Measurements from ENCODE around the gene KIAA1671. TPM values are rescaled to one million over a fixed set of nuclear protein-coding genes. Genes with fewer than 3 reads are reported as not detected.

KIAA1671 gene
- total RNA-seq, 1 donor from 2014 or later = 30.0 TPM

GRCh38 chr22:25143156-25144076 is 190.9 kb downstream of the KIAA1671 start:
- DNase-seq (ENCODE audit: low read depth, low spot score) = peak; percentile 32

GRCh38 chr22:25144522-25144921 is 192.0 kb downstream of the KIAA1671 start:
- no peak for DNase-seq (ENCODE audit: low read depth, low spot score)

- DNase-seq (ENCODE audit: low read depth, low spot score) = peak; percentile 70
Observed at GRCh38 chr22:25146307-25146706, 193.8 kb downstream of the KIAA1671 start.

DNA sequence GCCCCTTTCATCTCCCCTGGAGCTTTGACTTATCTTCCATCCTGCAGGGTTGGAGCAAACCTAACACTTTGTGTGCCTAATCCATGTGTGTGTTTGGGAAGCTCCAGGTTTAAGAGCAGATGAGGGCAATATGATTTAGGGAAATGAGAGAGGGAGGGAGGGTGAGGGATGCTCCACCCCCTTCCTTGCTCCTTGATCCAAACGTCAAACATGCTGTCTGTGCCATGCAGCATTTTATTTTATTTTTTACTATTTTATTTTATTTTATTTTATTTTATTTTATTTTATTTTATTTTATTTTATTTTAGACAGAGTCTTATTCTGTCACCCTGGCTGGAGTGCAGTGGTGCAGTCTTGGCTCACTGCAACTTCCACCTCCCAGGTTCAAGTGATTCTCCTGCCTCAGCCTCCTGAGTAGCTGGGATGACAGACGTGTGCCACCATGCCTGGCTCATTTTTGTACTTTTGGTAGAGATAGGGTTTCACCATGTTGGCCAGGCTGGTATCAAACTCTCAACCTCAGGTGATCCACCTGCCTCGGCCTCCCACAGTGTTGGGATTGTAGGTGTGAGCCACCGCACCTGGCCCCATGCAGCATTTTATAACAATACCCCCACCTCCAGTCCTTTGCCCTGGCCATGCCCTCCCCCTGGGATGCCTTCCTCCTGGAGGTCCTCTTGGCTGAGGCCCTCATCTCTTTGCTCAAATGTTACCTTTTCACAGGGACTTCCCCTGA is 194.6 kb downstream of the KIAA1671 start:
- DNase-seq (ENCODE audit: low read depth, low spot score) = no peak

DNA sequence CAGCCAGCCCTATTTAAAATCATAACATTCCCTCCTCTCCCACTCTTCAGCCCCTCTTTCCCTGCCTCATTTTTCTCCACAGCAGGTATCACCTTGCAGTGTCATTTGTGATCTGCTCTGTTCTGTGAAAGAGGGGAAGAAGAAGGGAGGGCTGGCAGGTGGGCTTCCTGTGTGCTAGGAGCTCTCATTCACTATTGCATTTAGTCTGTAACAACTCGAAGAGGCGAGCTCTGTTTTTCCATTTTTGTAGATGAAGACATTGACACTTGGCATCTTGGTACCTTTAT is 195.1 kb downstream of the KIAA1671 start:
- DNase-seq (ENCODE audit: low read depth, low spot score) = no peak

GRCh38 chr22:25148149-25148691 is 195.7 kb downstream of the KIAA1671 start:
- peak; percentile 35 for DNase-seq (ENCODE audit: low read depth, low spot score)

GRCh38 chr22:25149014-25149413 is 196.5 kb downstream of the KIAA1671 start:
- DNase-seq (ENCODE audit: low read depth, low spot score) = no peak

DNA sequence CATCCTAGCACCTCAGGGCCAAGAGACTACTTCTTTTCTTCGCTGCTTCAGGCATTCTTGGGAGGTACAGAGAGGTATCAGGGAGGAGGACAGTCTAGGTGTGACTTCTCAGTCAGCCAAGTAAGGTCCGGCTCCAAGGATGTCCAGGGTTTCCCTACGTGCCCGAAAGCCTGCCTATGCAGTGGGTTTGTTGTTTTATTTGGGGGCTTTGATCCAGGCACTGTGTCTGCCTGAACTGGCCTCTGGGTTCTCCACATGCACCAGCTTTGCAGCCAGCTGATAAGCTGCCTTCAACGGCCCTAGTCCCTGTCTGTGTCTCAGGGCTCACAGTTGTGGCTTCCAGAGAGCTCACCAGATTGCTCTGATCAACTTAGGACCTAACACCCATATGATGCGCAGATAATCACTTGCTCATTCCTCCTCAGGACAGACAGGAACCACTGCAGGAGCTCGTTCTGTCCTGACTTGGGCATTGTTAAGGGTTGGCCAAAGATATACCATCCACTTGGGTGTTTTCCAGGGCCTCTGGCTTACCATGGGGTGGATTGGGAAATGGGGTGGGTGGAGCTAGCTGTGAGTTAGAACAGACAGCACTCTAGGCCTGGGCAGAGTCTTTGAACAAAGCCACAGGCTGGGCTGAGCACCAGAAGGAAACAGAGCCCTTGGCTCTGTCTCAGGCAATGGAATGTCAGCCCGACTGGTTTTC is 201.6 kb downstream of the KIAA1671 start:
- DNase-seq (ENCODE audit: low read depth, low spot score) = peak; percentile 22

- no peak for DNase-seq (ENCODE audit: low read depth, low spot score)
Observed at GRCh38 chr22:25154667-25154999, 202.1 kb downstream of the KIAA1671 start.

GRCh38 chr22:25156736-25157135 is 204.2 kb downstream of the KIAA1671 start:
- DNase-seq (ENCODE audit: low read depth, low spot score) = no peak

DNA sequence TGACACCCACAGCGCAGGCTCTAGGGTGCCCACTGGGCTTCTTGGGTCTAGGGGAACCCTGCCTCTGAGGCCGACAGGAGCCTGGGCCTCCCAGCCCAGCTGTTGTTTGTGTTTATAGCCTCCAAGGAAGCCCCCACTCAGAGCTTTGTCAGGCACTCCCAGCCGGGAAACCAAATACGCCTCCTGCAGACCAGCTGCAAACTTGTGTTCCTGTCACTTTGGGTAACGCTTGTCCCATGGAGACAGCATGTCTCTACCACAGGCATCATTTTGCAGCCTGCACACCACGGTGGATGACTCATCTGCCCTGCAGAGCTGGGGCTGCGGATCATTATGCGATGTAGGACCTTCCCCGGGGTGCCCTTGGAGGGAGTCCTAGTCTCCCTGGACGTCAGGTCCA is 206.5 kb downstream of the KIAA1671 start:
- no peak for DNase-seq (ENCODE audit: low read depth, low spot score)

DNA sequence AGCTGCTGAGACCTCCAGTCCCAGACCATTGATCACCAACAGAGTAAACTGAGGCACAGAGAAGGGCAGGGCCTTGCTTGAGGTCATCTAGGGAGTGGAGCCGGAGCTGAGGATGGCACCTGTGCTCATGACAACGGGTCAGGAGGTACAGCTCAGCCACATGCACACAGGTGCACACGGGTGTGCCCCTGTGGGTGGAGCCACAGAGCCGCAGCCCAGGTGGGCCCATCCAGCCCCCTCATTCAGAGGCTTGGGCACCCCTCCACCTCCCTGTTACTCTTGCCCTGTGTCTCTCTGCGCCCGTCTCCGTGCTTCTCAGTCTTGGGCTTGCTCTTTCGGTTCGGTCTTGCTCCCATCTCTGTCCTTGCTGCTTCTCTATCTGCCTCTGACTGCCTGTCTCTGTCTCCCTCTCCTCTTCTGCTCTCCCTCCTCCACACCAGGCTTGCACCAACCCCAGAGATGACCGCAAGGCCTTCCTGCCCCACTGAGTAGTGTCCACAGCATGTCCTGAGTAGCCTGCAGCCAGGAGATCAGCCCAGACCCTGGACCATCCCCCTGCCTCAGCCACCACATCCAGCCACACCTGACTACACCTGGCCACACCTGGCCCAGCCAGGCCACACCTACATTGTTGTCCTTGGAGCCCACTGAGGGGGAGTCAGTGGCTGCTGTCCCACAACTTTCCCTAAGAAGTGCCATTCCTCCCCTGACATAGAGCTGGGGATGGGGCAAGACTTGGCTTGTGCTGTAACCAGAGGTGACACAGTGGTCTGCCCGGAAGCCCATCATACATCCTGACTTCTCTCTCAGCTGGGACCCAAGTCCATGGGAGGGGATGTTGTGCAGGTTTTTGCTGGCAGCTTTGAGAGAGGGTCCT is 207.8 kb downstream of the KIAA1671 start:
- DNase-seq (ENCODE audit: low read depth, low spot score) = no peak

- DNase-seq (ENCODE audit: low read depth, low spot score) = no peak
Observed at GRCh38 chr22:25161017-25161915, 208.8 kb downstream of the KIAA1671 start.

DNA sequence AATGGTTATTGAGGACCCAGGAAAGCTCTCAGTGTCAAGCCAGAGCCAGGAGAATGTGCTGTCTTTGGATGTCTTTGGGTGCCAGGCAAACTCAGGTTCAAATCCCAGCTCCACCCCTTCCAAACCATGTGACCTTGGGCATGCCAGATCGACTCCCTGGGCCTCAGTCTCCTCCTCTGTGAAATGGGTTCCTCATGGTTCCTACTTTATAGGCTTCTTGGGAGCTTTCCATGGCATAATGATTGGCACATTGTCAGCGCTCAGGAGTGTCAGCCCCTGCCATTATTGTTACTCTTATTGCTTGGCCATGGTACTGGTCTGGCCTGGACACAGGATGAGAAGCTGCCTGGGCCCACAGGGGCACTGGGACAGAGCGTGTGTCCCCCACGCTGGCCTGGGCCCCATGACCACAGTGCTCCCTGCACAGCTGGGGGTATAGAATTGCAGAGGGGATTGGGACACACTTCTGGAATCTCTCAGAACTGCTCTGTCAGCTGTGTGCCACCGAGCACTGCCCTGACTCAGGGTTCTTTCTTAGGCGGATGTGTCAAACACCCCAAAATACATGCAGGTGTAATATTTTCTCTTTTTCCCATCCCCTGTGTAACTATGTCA is 209.5 kb downstream of the KIAA1671 start:
- DNase-seq (ENCODE audit: low read depth, low spot score) = no peak

DNA sequence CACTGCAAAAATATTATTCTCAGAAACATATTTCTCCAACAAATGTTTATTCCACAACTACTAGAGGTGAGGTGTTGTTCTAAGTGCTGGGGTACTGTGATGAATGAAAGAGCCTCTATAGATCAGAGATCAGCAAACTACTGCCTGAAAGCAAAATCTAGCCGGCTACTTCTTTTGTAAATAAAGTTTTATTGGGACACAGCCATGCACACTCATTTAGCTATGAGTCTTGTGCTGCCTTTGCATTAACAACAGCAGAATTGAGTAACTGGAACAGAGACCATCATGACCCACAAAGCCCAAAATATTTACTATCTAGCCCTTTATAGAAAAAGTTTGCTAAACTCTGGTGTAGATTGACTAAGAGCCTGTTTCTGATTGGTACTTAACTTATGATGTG is 210.0 kb downstream of the KIAA1671 start:
- DNase-seq (ENCODE audit: low read depth, low spot score) = no peak

- DNase-seq (ENCODE audit: low read depth, low spot score) = no peak
Observed at GRCh38 chr22:25165785-25166184, 213.3 kb downstream of the KIAA1671 start.

- no peak for DNase-seq (ENCODE audit: low read depth, low spot score)
Observed at GRCh38 chr22:25166266-25167040, 213.9 kb downstream of the KIAA1671 start.

- DNase-seq (ENCODE audit: low read depth, low spot score) = no peak
Observed at GRCh38 chr22:25167082-25167481, 214.6 kb downstream of the KIAA1671 start.
